DOHH2 (cell line): Measurements from ENCODE around the gene ADSS2.

Experiments
- H3F3A ChIP-seq: fragments of 200-600 bp; sonication (generic), shearing (Covaris generic); 2 replicates; pipeline ENCODE4 v1.6.0; 2016; ENCODE audit warnings: antibody characterized with exemption, mild to moderate bottlenecking; ENCODE audit not compliant: control insufficient read depth, insufficient read depth
- H3K27ac ChIP-seq: fragments of 200-600 bp; sonication (generic); 2 replicates; pipeline ENCODE4 v1.5.1; 2014; ENCODE audit warnings: low read depth, mild to moderate bottlenecking, low read length, moderate library complexity
- H3K27me3 ChIP-seq: fragments of 200-600 bp; sonication (generic); 2 replicates; pipeline ENCODE4 v1.6.1; 2014; ENCODE audit warnings: mild to moderate bottlenecking, low read length, mixed read lengths; ENCODE audit not compliant: control insufficient read depth
- H3K36me3 ChIP-seq: fragments of 200-600 bp; sonication (generic); 2 replicates; pipeline ENCODE4 v1.6.1; 2014; ENCODE audit warnings: mild to moderate bottlenecking, low read length, moderate library complexity, mixed read lengths; ENCODE audit not compliant: control insufficient read depth
- H3K4me1 ChIP-seq: fragments of 200-600 bp; sonication (generic); 2 replicates; pipeline ENCODE4 v1.6.1; 2014; ENCODE audit warnings: mild to moderate bottlenecking, low read length, mixed read lengths; ENCODE audit not compliant: control insufficient read depth
- H3K4me2 ChIP-seq: fragments of 200-600 bp; sonication (generic); 2 replicates; pipeline ENCODE4 v1.6.0; 2014; ENCODE audit warnings: mild to moderate bottlenecking, low read length, moderate library complexity
- H3K4me3 ChIP-seq: fragments of 200-600 bp; sonication (generic); 2 replicates; pipeline ENCODE4 v1.5.1; 2014; ENCODE audit warnings: mild to moderate bottlenecking, low read length, mixed read lengths
- H3K79me2 ChIP-seq: fragments of 200-600 bp; sonication (generic); 2 replicates; pipeline ENCODE4 v1.6.1; 2014; ENCODE audit warnings: mild to moderate bottlenecking, low read length, mixed read lengths; ENCODE audit not compliant: control insufficient read depth
- H3K9me2 ChIP-seq: fragments of 200-600 bp; sonication (generic); replicated peaks from 2 replicates; pipeline ENCODE4 v1.6.1; 2014; ENCODE audit warnings: mild to moderate bottlenecking, low read length, mixed read lengths; ENCODE audit not compliant: control insufficient read depth
- H3K9me3 ChIP-seq: fragments of 200-600 bp; sonication (generic); 2 replicates; pipeline ENCODE4 v1.6.1; 2014; ENCODE audit warnings: antibody characterized with exemption, low read length, mixed read lengths; ENCODE audit not compliant: control insufficient read depth, insufficient read depth
- H4K20me1 ChIP-seq: fragments of 200-600 bp; sonication (generic); 2 replicates; pipeline ENCODE4 v1.6.0; 2014; ENCODE audit warnings: low read depth, mild to moderate bottlenecking, antibody characterized with exemption, low read length, moderate library complexity; ENCODE audit not compliant: control insufficient read depth, insufficient read depth
- CTCF ChIP-seq: fragments of 200-600 bp; sonication (generic); IDR thresholded peaks from one replicate; pipeline ENCODE4 v1.5.1; 2014; ENCODE audit warnings: antibody characterized with exemption, mild to moderate bottlenecking, low read depth, low read length; ENCODE audit not compliant: poor library complexity, severe bottlenecking
- EZH2phosphoT487 ChIP-seq: fragments of 200-600 bp; sonication (generic); IDR thresholded peaks from 2 replicates; pipeline ENCODE4 v1.6.1; 2017; ENCODE audit warnings: borderline replicate concordance, mild to moderate bottlenecking, antibody characterized with exemption, low read length, moderate library complexity, mixed read lengths

Gene ADSS2

GRCh38 chr1:244445320-244446181 lies 6.2 kb downstream of the ADSS2 start:
- TF ChIP-seq CTCF (no peak), EZH2phosphoT487 (no peak)

GRCh38 chr1:244444854-244445253 lies 6.9 kb downstream of the ADSS2 start:
- no peaks in the 10 kb centered on the region for H3K9me3 ChIP-seq
- no peaks in the 10 kb centered on the region for H3F3A ChIP-seq
- peaks cover 27% of the 10 kb centered on the region for H3K4me1 ChIP-seq
- TF ChIP-seq CTCF, result no peak
- H3K27me3 ChIP-seq, result no peaks in the 10 kb centered on the region
- peaks cover 67% of the 10 kb centered on the region for H3K36me3 ChIP-seq
- no peak overlapping the region for H3K4me2 ChIP-seq
- no peak overlapping the region for H3K4me3 ChIP-seq
- H4K20me1 ChIP-seq, result peaks cover 18% of the 10 kb centered on the region
- H3K9me2 ChIP-seq, result no peaks in the 10 kb centered on the region
- no peak overlapping the region for H3K27ac ChIP-seq
- peaks cover 98% of the 10 kb centered on the region for H3K79me2 ChIP-seq

More at GRCh38 chr1:244445320-244446181, 6.2 kb downstream of the ADSS2 start:
- H3K9me2 ChIP-seq, result no peaks in the 10 kb centered on the region
- H3K9me3 ChIP-seq, result no peaks in the 10 kb centered on the region
- no peak overlapping the region for H3K27ac ChIP-seq
- H3K36me3 ChIP-seq, result peaks cover 70% of the 10 kb centered on the region
- H3F3A ChIP-seq, result no peaks in the 10 kb centered on the region
- H4K20me1 ChIP-seq, result peaks cover 18% of the 10 kb centered on the region; the same call in 1 of the 2 replicates
- no peaks in the 10 kb centered on the region for H3K27me3 ChIP-seq
- peaks cover 33% of the 10 kb centered on the region for H3K4me1 ChIP-seq
- H3K4me2 ChIP-seq, result no peak overlapping the region
- H3K79me2 ChIP-seq, result peaks cover 98% of the 10 kb centered on the region
- H3K4me3 ChIP-seq, result no peak overlapping the region

GRCh38 chr1:244442850-244443249 lies 8.9 kb downstream of the ADSS2 start:
- Histone ChIP-seq H3F3A (no peaks in the 10 kb centered on the region), H3K4me2 (no peak overlapping the region), H3K27me3 (no peaks in the 10 kb centered on the region), H3K9me2 (no peaks in the 10 kb centered on the region), H3K27ac (no peak overlapping the region), H3K9me3 (no peaks in the 10 kb centered on the region), H3K4me1 (peaks cover 9% of the 10 kb centered on the region), H3K36me3 (peaks cover 59% of the 10 kb centered on the region), H3K79me2 (peaks cover 98% of the 10 kb centered on the region), H3K4me3 (no peak overlapping the region), H4K20me1 (peaks cover 18% of the 10 kb centered on the region)
- TF ChIP-seq EZH2phosphoT487 (no peak), CTCF (no peak)
